HCT116 (cell line): Measurements from ENCODE around the gene BICD1.

ENCODE experiments used
- EGR1 ChIP-seq: IDR thresholded peaks from 2 replicates; pipeline ENCODE4 v1.6.1; 2012; ENCODE audit warnings: low read depth
- EZH2 ChIP-seq: fragments of 200-600 bp; sonication (generic); IDR thresholded peaks from 2 replicates; pipeline ENCODE4 v1.6.1; 2017; ENCODE audit warnings: antibody characterized with exemption, mixed run types
- POLR2A ChIP-seq: IDR thresholded peaks from 2 replicates; pipeline ENCODE4 v1.7.0; 2011; ENCODE audit warnings: borderline replicate concordance; ENCODE audit not compliant: insufficient read depth, insufficient read length; ENCODE audit errors: extremely low read depth
- RAD21 ChIP-seq: IDR thresholded peaks from 2 replicates; pipeline ENCODE4 v1.6.1; 2012; ENCODE audit warnings: low read depth, mild to moderate bottlenecking
- ZNF274 ChIP-seq: fragments of 200-500 bp; sonication (Bioruptor generic); IDR thresholded peaks from 2 replicates; pipeline ENCODE4 v1.6.1; 2014; ENCODE audit warnings: mild to moderate bottlenecking, low read depth, low read length, inconsistent platforms
- TF ChIP-seq, protein P1 (sequence below), 3 experiments: fragments of 200-600 bp in 1 of 3; sonication (generic) in 1 of 3; IDR thresholded peaks in 2 of 3; conservative IDR thresholded peaks in 1 of 3; 2 replicates each; pipeline ENCODE4 v1.5.1; 2012 to 2017; ENCODE audit warnings: low read depth in 2 of 3, low read length in 2 of 3, antibody characterized with exemption in 1 of 3, borderline replicate concordance in 1 of 3, control low read depth in 1 of 3, mild to moderate bottlenecking in 1 of 3, mixed read lengths in 1 of 3, mixed run types in 1 of 3, moderate library complexity in 1 of 3; ENCODE audit not compliant: insufficient read depth in 1 of 3
- TF ChIP-seq, protein P2 (sequence below): IDR thresholded peaks from 2 replicates; pipeline ENCODE4 v1.6.1; 2012; ENCODE audit warnings: low read depth
- TF ChIP-seq, protein P3 (sequence below): IDR thresholded peaks from 2 replicates; pipeline ENCODE4 v1.6.1; 2012

DNA sequence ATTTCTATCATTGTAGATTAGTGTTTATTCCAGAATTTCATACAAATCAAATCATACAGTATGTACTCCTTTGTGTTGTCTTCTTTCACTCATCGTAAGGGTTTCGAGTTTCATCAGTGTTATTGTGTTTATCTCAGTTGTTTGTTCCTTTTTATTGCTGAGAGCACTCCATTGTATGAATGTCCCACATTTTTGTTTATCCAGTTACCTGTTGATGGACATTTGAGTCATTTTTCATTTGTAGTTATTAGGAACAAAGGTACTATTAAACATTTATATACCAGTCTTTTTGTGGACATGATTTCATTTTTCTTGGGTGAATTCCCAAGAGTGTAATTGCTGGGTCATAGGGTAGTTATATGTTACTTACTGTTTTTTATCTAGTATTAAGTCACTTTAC lies 70.0 kb downstream of the BICD1 start:
- TF ChIP-seq EZH2 = no peak
- TF ChIP-seq, protein P1, sequence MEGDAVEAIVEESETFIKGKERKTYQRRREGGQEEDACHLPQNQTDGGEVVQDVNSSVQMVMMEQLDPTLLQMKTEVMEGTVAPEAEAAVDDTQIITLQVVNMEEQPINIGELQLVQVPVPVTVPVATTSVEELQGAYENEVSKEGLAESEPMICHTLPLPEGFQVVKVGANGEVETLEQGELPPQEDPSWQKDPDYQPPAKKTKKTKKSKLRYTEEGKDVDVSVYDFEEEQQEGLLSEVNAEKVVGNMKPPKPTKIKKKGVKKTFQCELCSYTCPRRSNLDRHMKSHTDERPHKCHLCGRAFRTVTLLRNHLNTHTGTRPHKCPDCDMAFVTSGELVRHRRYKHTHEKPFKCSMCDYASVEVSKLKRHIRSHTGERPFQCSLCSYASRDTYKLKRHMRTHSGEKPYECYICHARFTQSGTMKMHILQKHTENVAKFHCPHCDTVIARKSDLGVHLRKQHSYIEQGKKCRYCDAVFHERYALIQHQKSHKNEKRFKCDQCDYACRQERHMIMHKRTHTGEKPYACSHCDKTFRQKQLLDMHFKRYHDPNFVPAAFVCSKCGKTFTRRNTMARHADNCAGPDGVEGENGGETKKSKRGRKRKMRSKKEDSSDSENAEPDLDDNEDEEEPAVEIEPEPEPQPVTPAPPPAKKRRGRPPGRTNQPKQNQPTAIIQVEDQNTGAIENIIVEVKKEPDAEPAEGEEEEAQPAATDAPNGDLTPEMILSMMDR (IDR thresholded peaks at IDR 0.05 in 2 of 3, conservative IDR thresholded peaks at IDR 0.05 in 1 of 3; ENCODE audit: borderline replicate concordance in 1 of 3, insufficient read depth in 1 of 3, low read depth in 2 of 3, low read length in 2 of 3) = no peak
- TF ChIP-seq EGR1 = no peak
- no peak for TF ChIP-seq RAD21
- TF ChIP-seq POLR2A = no peak
- TF ChIP-seq ZNF274 = no peak
- TF ChIP-seq, protein P2, sequence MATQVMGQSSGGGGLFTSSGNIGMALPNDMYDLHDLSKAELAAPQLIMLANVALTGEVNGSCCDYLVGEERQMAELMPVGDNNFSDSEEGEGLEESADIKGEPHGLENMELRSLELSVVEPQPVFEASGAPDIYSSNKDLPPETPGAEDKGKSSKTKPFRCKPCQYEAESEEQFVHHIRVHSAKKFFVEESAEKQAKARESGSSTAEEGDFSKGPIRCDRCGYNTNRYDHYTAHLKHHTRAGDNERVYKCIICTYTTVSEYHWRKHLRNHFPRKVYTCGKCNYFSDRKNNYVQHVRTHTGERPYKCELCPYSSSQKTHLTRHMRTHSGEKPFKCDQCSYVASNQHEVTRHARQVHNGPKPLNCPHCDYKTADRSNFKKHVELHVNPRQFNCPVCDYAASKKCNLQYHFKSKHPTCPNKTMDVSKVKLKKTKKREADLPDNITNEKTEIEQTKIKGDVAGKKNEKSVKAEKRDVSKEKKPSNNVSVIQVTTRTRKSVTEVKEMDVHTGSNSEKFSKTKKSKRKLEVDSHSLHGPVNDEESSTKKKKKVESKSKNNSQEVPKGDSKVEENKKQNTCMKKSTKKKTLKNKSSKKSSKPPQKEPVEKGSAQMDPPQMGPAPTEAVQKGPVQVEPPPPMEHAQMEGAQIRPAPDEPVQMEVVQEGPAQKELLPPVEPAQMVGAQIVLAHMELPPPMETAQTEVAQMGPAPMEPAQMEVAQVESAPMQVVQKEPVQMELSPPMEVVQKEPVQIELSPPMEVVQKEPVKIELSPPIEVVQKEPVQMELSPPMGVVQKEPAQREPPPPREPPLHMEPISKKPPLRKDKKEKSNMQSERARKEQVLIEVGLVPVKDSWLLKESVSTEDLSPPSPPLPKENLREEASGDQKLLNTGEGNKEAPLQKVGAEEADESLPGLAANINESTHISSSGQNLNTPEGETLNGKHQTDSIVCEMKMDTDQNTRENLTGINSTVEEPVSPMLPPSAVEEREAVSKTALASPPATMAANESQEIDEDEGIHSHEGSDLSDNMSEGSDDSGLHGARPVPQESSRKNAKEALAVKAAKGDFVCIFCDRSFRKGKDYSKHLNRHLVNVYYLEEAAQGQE = no peak
- TF ChIP-seq, protein P3, sequence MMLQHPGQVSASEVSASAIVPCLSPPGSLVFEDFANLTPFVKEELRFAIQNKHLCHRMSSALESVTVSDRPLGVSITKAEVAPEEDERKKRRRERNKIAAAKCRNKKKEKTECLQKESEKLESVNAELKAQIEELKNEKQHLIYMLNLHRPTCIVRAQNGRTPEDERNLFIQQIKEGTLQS = no peak
